HT-29 (cell line): ENCODE data around the gene CYP2D6. TPM values are rescaled to one million over a fixed set of nuclear protein-coding genes. Genes with fewer than 3 reads are reported as not detected.
"Not testable (repeated sequence)": the region's sequence is repeated elsewhere in the genome, so short reads cannot be mapped to it uniquely, and the experiment has no call there.

Source experiments
- DNase-seq: peaks from one replicate; pipeline ENCODE4 v3.0.0-alpha.2; 2015; ENCODE audit warnings: low spot score
- total RNA-seq: library from RNA; depleted of rRNA; stranded (reverse); fragments of >200 nt; shearing (Covaris generic); gene quantifications from 2 replicates; pipeline ENCODE4 v1.2.3, GENCODE V29; 2014

The CYP2D6 gene
- total RNA-seq, 1 experiment from 2014 or later: 2.6 TPM

GRCh38 chr22:42158456-42159132, 28.0 kb upstream of the CYP2D6 start:
- DNase-seq: no peak

GRCh38 chr22:42156598-42156997, 26.0 kb upstream of the CYP2D6 start:
- no peak for DNase-seq

- DNase-seq: no peak
Observed at GRCh38 chr22:42156121-42156520, 25.5 kb upstream of the CYP2D6 start.

- DNase-seq: no peak
Observed at GRCh38 chr22:42155053-42155543, 24.5 kb upstream of the CYP2D6 start.

GRCh38 chr22:42154293-42155052, 23.9 kb upstream of the CYP2D6 start:
- DNase-seq: no peak

- DNase-seq: no peak
Observed at GRCh38 chr22:42152661-42153270, 22.2 kb upstream of the CYP2D6 start.

- no peak for DNase-seq
Observed at GRCh38 chr22:42151924-42152635, 21.5 kb upstream of the CYP2D6 start.

- DNase-seq: no peak
Observed at GRCh38 chr22:42150727-42151590, 20.3 kb upstream of the CYP2D6 start.

GRCh38 chr22:42149798-42150197, 19.2 kb upstream of the CYP2D6 start:
- DNase-seq: not testable (repeated sequence)

GRCh38 chr22:42145175-42145574, 14.6 kb upstream of the CYP2D6 start:
- DNase-seq: no peak

- DNase-seq: not testable (repeated sequence)
Observed at GRCh38 chr22:42143859-42144822, 13.5 kb upstream of the CYP2D6 start.

- no peak for DNase-seq
Observed at GRCh38 chr22:42142771-42143461, 12.3 kb upstream of the CYP2D6 start.

GRCh38 chr22:42141307-42142057, 10.9 kb upstream of the CYP2D6 start:
- DNase-seq: not testable (repeated sequence)

GRCh38 chr22:42140153-42140552, 9.5 kb upstream of the CYP2D6 start:
- DNase-seq: not testable (repeated sequence)

- DNase-seq: not testable (repeated sequence)
Observed at GRCh38 chr22:42139508-42139907, 8.9 kb upstream of the CYP2D6 start.

- no peak for DNase-seq
Observed at GRCh38 chr22:42138972-42139371, 8.4 kb upstream of the CYP2D6 start.

- DNase-seq: no peak
Observed at GRCh38 chr22:42138122-42138770, 7.6 kb upstream of the CYP2D6 start.

- DNase-seq: not testable (repeated sequence)
Observed at GRCh38 chr22:42135688-42136087, 5.1 kb upstream of the CYP2D6 start.
